ENCODE measurements around the gene BORCS5.

The BORCS5 gene

DNA sequence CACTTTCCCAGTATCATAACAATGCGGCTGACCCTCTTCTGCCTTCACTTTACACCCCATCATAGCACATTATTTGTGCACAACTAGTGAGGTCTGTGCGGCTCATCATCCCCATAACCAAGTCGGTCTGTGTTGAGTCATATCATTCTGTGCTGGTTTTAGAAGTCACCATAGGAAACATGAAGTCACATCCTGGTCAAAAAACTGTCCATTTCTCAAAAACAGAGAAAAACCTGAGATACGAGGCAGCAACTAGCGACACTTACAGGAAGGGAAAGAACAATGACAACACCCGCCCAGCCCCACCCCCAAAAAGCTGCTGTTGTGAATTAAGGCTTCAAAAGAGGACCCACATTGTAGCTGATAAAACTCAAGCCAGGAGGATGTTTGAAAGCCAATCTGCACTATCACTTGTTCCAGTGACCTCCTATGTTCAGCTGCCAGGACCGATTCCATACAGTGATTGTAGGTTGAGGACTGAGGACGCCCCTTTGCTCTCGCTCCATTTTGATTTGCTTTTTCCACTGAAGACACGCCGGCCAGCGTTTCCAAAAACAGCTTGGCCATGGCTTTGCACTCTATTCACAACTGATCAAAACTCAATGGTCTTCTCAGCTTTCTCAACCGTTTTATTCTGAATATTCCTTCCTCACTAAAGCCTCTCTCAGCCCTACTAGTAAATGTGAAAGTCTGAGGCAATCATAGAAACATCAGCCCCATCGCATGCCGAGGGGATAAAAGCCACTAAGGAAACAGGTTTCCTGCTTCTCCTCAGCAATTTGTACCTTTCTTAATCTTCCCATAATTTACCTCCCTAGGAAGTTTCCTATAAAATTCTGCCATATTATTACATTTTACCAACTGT lies 118.3 kb downstream of the BORCS5 start:
- H3K4me1 ChIP-seq = no peaks in the 10 kb centered on the region
- TF ChIP-seq, protein P1, sequence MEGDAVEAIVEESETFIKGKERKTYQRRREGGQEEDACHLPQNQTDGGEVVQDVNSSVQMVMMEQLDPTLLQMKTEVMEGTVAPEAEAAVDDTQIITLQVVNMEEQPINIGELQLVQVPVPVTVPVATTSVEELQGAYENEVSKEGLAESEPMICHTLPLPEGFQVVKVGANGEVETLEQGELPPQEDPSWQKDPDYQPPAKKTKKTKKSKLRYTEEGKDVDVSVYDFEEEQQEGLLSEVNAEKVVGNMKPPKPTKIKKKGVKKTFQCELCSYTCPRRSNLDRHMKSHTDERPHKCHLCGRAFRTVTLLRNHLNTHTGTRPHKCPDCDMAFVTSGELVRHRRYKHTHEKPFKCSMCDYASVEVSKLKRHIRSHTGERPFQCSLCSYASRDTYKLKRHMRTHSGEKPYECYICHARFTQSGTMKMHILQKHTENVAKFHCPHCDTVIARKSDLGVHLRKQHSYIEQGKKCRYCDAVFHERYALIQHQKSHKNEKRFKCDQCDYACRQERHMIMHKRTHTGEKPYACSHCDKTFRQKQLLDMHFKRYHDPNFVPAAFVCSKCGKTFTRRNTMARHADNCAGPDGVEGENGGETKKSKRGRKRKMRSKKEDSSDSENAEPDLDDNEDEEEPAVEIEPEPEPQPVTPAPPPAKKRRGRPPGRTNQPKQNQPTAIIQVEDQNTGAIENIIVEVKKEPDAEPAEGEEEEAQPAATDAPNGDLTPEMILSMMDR (IDR thresholded peaks at IDR 0.05) = no peak
- no peak for DNase-seq
- no peak overlapping the region for H3K4me3 ChIP-seq
- H3K9me3 ChIP-seq = no peaks in the 10 kb centered on the region
- H3K27me3 ChIP-seq = no peaks in the 10 kb centered on the region
- intact Hi-C loops (cut with DNase I; ENCODE audit: low total_unique reads) = no loop called here
- H3K27ac ChIP-seq = no peak overlapping the region
- peaks cover 17 to 58% (median 31%) of the 10 kb centered on the region in 3 donors for H3K36me3 ChIP-seq

DNA sequence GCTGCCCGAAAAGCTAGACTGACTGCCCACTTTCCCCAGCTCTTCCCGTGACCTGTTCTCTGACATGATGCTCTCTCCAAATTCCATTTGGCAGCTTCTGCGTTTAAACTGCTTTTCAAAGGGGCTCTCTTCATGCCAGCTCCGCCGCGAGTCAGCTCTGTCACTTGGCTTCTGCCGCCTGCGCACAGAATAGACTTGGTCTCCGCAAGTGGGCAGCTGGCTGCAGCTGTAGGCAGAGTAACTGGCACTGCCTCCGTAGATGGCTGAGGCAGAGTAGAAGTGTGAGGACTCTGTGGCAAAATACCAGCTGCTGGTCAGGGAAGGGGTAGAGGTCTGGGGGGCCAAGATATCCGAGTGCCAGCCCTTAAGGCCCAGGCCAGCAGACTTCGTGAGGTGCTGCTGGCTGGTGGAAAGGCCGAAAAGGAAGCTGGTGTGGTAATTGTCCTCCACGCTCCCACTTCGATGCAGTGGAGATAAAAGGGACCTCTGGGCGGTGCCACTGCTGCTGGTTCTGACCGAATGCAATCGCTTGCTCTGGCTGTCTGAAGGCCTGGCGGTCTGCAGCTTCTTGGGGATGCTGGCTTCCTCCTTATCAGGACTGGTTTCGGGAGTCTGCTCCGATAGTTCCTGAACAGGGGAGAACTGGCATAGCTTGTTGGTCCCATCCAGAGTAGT lies 120.1 kb downstream of the BORCS5 start:
- peaks cover 17 to 69% (median 31%) of the 10 kb centered on the region in 3 donors for H3K36me3 ChIP-seq
- H3K4me1 ChIP-seq = no peaks in the 10 kb centered on the region
- no peaks in the 10 kb centered on the region for H3K9me3 ChIP-seq
- DNase-seq = no peak
- TF ChIP-seq, protein P1 (IDR thresholded peaks at IDR 0.05) = no peak
- no peak overlapping the region for H3K4me3 ChIP-seq
- no peak overlapping the region for H3K27ac ChIP-seq
- intact Hi-C loops (cut with DNase I; ENCODE audit: low total_unique reads) = no loop called here
- H3K27me3 ChIP-seq = no peaks in the 10 kb centered on the region

DNA sequence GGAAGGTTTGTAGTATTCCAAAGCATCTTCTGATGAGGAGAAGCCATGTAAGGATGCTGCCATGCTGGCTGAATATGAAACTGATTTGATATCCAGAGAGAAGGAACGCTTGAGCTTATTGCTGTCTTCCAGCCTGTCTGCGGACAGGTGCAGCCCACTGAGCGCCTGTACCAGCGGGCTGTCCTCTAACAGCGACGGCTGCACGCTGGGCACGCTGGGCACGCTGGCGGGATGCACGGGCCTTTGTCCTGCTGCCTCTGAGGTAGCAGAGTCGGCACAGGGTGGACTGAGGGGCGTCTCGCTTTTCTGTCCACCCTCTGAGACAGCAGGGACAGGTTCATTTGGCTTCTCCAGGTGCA lies 120.6 kb downstream of the BORCS5 start:
- H3K36me3 ChIP-seq = peaks cover 17 to 72% (median 34%) of the 10 kb centered on the region in 3 donors
- no peak for DNase-seq

DNA sequence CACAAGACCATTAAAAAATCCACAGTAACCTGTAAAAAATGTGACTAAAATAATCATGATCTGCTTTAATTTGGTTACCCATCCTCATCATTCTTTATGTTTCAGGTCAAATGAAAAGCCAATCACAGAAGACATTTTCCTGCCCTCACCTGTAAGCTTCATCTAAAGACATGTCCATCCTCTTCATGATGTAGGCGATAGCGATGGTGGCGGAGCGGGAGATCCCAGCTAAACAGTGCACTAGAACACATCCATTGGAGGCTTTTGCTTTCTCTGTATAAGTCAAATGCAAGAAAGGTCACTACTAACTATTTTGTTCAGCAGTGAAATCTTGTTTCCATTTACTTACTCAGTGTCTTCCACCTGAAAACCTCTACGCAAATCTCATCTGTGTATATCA lies 123.2 kb downstream of the BORCS5 start:
- intact Hi-C loops (cut with DNase I; ENCODE audit: low total_unique reads) = no loop called here
- H3K4me1 ChIP-seq = no peaks in the 10 kb centered on the region
- peaks cover 17 to 67% (median 37%) of the 10 kb centered on the region in 3 donors for H3K36me3 ChIP-seq
- no peak overlapping the region for H3K27ac ChIP-seq
- no peaks in the 10 kb centered on the region for H3K9me3 ChIP-seq
- no peak for DNase-seq
- H3K4me3 ChIP-seq = no peak overlapping the region
- no peaks in the 10 kb centered on the region for H3K27me3 ChIP-seq
- TF ChIP-seq, protein P1 (IDR thresholded peaks at IDR 0.05) = no peak

More for the DNA sequence above, 120.6 kb downstream of the BORCS5 start:
- intact Hi-C loops (cut with DNase I; ENCODE audit: low total_unique reads) = no loop called here
- TF ChIP-seq, protein P1 (IDR thresholded peaks at IDR 0.05) = no peak
- H3K4me3 ChIP-seq = no peak overlapping the region
- no peaks in the 10 kb centered on the region for H3K4me1 ChIP-seq
- H3K9me3 ChIP-seq = no peaks in the 10 kb centered on the region
- no peaks in the 10 kb centered on the region for H3K27me3 ChIP-seq
- H3K27ac ChIP-seq = no peak overlapping the region

DNA sequence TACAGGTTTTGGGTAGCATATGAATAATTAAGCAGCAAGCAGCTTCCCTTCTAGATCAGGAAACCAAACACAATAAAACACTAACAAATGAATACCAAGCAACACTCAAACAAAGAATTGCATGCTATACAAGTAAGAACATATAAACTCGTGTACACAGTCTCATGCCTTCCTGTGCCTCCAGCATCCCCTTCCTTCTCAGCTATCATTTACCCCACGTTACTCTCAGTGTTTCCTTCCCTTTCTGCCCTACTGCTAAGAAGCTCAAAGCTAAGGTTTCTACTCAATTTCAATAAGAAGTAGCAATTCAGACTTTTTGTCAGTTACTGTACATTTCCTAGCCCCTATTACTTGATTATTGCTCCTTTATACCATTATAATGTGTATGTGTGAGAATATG lies 124.8 kb downstream of the BORCS5 start:
- Histone ChIP-seq H3K36me3 (peaks cover 17 to 67% (median 31%) of the 10 kb centered on the region in 3 donors), H3K4me1 (no peaks in the 10 kb centered on the region), H3K27me3 (no peaks in the 10 kb centered on the region), H3K27ac (no peak overlapping the region), H3K4me3 (no peak overlapping the region), H3K9me3 (no peaks in the 10 kb centered on the region)
- intact Hi-C loops (cut with DNase I; ENCODE audit: low total_unique reads) = no loop called here
- TF ChIP-seq, protein P1 (IDR thresholded peaks at IDR 0.05) = no peak
- no peak for DNase-seq

Data from tibial artery (tissue), 4 donors.